CD4-positive, alpha-beta T cell treated with Interferon alpha-2 for 1 hour (primary cell): ENCODE measurements around the gene PPP1R36.
"Not testable (repeated sequence)": the region's sequence is repeated elsewhere in the genome, so short reads cannot be mapped to it uniquely, and the experiment has no call there.

Experiments used
- DNase-seq, 2 donors: peaks; one replicate each; pipeline ENCODE4 v3.0.0-alpha.2; 2020 to 2022

Gene PPP1R36

GRCh38 chr14:64569646-64570045 is 19.9 kb downstream of the PPP1R36 start:
- DNase-seq = not testable (repeated sequence)

DNA sequence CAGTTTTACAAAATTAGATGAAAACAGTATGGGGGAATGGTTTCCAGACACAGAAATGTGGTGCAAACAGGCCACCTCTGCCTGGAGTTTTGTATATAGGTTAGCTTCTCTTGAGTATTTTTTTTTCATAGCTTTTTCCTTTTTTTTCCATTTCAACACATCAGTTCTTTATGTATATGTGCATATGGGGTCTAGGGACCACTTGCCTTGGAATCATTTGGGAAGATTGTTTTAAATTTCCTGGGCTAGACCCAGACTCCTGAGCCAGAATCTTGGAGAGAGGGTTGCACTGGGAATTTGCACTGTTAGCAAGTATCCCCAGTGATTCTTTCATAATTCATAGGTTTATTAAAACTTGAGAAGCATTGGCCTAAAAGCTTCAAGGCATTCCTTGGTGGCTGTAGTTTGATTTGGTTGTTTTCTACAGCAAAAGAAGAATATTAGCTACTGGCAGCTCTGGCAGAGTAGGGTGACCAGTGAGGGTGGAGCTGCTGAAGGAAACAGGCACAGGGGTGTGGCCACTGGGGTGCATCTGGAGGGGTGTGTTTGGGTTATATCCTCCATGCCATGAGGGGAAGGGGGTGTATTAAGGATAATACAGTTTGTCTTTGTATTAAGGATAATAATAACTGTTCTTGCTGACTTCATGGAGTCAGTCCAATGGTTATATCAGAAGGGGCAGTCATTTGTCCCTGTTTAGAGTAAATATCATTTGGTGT is 22.8 kb downstream of the PPP1R36 start:
- no peak for DNase-seq

DNA sequence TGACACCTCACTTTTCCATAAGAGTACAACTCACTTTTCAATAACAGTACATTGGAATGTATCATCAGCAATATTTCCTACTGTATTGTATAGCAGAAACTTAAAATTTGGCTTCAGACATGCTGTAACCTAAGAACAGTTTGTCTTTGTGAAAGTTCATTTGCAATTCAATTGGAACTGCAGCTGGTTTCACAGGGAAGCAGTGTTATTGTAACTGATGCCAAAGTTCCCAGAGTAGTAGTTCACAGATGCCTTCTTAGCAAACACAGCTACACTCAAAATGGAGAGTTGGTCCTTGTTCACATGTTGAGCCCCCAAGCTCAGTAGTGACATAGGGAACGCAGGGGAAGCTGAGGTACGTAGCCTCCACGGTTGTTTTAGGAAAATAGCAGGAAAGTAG is 23.3 kb downstream of the PPP1R36 start:
- DNase-seq = no peak

- DNase-seq = no peak
Observed at GRCh38 chr14:64574371-64575107, 24.8 kb downstream of the PPP1R36 start.

DNA sequence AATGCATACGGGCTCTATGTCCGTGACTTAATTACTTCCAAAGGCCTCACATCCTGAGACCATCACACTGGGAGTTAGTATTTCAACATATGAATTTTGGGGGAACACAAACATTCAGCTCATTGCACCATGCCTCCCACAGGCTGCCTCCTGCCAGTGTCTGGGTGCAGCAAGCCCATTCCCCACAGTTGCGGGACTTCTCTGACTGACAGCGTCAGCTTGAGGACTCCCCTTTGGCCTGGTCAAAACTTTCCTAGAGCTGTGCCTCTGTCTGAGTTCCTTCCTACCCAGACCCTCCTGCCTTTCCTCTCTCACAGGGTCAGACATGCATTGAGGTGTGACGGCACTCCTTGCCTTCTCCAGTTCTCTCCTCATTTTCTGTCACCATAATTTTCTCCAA is 27.4 kb downstream of the PPP1R36 start:
- no peak for DNase-seq

DNA sequence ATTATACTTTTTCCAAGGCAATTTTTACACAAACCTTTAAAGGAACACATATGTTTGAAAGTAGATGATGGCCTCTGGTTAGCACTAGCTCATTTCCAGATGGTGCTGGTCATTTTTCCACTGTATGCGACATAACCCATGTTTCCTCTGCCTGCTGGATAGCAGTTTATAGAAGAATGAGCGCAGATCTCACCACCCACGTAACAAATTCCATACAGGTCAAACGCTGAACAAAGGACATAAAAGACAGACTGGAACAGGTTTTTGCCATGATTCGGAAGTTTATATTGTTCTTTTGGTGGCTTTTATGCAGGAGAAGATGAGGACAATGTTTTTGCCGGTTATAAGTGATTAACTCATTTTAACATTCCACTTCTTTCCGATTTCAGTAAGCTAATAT is 30.7 kb downstream of the PPP1R36 start:
- no peak for DNase-seq

DNA sequence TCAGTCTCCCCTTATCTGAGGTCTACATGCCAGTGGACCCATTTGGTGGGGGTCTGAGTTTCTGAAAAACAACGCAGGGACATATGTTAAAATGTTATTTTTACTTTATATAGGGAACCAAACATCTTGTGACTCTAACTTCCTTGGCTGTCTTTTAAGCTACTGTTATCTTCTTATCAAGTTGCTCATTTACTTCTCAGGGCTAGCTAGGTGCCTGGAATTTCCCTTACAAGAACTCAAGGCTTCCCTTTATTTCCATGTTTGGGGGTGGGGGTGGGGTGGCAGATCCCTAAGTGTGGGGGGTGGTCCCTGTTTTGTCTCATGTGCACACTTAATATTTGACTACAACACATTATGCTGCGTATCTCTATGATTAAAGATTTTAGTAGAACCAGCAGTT is 31.6 kb downstream of the PPP1R36 start:
- DNase-seq = no peak

GRCh38 chr14:64581817-64582216 is 32.1 kb downstream of the PPP1R36 start:
- DNase-seq = no peak

GRCh38 chr14:64584190-64584589 is 34.4 kb downstream of the PPP1R36 start:
- DNase-seq = no peak

DNA sequence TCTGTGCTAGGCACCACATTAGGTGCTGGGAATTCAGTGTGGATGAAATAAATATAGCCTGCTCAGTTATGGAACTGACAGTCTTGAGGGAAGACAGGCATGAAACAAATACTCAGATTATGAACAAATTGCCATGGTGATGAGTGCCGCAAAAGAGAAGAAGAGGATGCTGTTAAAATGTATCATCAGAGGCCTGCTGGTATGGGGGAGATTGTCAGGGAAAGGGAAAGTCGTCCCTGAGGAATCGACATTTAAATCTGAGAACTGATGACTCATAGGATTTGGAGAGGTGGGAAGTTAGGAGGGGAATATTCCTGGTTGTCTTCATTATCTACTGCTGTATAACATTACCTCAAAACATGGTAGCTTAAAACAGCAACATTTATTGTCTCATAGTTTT is 42.0 kb downstream of the PPP1R36 start:
- DNase-seq = no peak

- no peak for DNase-seq
Observed at GRCh38 chr14:64594438-64594837, 44.7 kb downstream of the PPP1R36 start.

DNA sequence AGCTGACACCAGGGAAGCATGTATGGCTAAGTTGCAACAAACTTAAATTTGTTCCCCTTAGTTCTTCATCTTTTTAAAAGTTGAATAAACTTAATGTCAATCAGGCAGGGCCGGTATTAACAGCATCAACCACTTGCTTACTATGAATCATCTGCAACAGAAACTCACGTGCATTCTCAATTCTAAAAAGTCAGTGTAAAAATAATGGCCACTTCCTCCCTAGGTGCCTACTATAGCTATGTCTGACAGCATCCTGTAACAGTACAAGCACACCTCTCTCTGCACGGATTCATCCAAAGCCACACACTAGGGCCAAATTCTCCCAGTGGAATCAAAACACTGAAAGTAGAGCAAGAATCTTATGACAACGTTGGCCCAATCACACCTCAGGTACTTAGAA is 48.6 kb downstream of the PPP1R36 start:
- DNase-seq = no peak

- DNase-seq = no peak
Observed at GRCh38 chr14:64601571-64601970, 51.8 kb downstream of the PPP1R36 start.

- no peak for DNase-seq
Observed at GRCh38 chr14:64602826-64603225, 53.1 kb downstream of the PPP1R36 start.

DNA sequence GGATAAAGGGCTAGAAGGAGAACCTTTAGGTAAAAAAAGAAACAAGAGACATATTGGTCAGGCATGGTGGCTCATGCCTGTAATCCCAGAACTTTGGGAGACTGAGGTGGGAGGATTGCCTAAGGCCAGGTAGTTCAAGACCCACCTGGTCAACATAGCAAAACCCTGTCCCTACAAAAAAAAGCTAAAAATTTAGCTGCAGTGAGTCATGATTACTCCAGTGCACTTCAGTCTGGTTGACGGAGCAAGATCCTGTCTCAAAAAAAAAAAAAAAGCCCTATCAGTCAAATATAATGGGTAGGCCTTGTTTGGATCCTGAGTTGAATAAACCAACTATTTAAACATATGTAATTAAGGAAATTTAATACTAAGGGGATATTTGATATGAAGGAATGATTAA is 54.2 kb downstream of the PPP1R36 start:
- no peak for DNase-seq

GRCh38 chr14:64604881-64605280 is 55.1 kb downstream of the PPP1R36 start:
- DNase-seq = no peak

DNA sequence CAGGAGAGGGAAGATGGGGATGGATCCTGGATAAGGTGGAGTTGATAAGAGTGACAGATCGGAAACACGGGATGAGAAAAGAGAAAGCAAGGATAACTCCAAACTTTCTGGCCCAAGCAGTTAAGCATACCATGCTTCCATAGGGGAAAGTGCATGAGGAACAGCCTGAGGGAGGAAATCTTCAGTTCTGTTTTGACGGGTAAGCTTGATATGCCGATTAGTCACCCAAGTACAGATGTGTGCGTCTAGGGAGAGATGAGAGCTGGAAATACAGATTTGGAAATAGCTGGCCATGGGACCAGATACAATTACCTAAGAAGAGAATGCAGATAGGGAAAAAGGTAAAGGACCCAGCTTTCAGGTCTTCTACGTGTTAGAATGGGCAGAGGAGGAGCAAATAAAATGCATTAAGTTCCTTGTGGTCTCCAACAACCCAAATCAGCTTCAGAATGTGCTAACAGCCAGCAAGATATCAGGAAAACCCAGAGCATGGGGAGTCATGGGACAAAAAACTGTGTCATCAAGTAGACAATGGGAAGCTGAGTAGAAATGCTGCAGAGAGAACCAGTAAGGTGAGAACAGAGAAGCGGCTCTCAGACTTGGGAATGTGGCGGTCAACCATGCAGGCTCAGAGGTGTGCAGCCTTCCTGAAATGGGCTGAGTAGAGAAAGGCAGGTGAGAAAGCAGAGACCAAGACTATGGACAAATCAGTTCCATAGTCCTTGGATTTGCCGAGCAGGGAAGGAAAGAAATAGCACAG is 56.3 kb downstream of the PPP1R36 start:
- DNase-seq = no peak

DNA sequence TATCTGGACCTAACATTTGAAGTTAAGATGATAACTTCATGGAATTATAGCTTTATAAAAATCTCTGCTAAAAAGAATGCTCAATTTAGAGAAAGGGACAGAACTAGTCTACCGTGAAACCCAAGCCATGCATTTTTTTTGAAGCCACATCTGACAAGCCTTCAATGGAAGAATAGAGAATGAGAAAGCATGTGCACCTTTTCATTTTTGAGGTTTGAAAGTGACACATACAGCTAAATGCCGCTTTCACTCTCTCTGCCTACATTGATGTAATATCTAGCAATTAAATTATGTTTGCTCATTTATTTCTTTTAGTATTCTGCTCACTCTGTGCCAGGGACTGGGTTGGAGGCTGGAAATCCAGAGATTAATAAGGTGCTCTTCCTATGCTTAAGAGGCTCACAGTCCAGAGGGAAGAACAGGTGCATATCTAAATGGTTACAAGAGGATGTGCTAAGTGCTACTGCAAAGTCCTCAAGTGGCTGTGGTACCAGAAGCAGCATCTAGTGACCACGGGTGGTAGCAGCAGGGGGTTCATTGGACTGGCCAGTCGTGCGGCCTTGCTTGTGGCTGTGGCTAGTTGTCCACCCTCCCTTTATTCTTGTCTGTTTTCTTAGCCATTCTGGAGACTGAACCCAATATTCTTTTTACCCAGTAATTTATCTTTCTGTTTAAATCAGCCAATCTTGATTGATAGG is 60.4 kb downstream of the PPP1R36 start:
- no peak for DNase-seq

GRCh38 chr14:64611358-64612020 is 61.7 kb downstream of the PPP1R36 start:
- DNase-seq = no peak

- no peak for DNase-seq
Observed at GRCh38 chr14:64612021-64612380, 62.2 kb downstream of the PPP1R36 start.

DNA sequence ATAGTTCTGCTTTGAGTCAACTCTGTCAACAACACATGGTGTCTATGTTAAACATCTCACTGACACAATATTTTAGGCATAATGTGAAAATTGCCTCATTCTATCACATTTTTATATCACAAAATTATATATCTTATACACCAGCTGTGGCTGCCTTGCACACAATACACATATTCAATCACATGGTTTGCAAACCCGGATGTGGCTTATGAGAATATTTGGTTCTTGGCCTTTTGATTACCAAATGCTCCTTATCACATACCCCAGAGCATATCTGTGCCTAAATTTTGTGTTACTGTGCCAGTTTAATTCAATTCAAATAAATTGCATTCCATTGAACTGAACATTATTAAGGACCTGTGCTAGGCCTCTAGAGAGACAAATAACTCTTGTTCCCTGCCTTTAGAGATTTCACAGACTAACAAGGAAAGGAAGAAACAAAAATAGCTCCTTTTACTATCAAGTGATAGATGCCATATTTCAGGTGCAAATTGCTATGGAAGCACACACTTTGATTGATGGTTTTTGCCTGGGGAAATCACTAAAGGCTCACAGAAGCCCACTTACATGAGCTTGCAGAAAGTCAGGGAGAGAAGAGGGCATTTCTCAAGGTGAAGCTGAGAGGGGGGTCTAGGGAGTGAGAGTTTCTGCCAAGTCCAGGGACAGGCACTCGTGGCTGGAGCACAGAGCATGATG is 63.4 kb downstream of the PPP1R36 start:
- no peak for DNase-seq

DNA sequence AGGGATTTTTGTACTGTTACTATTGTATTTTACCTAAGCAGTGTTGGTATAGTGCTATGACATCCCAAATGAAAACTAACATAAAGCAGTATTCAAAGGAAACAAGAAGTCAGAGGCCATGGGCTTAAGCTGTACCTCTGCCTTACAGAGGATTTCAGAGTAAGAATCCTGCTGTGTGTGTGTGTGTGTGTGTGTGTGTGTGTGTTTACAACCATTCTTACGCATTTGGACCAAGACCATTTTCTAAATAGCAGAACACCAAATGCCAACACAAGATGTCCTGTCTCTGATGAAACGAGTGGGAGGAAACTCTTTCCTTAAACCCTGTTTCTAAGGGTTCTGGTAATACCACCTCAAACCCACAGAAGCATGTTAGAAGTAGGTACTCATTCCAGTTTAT is 64.4 kb downstream of the PPP1R36 start:
- no peak for DNase-seq
